Measurements from ENCODE around the gene HS6ST2. TPM values are rescaled to one million over a fixed set of nuclear protein-coding genes. Genes with fewer than 3 reads are reported as not detected.

HS6ST2 gene
- total and polyA plus RNA-seq, 5 donors = 0.09 to 1.1 (median 0.18) TPM; not detected in 1

DNA sequence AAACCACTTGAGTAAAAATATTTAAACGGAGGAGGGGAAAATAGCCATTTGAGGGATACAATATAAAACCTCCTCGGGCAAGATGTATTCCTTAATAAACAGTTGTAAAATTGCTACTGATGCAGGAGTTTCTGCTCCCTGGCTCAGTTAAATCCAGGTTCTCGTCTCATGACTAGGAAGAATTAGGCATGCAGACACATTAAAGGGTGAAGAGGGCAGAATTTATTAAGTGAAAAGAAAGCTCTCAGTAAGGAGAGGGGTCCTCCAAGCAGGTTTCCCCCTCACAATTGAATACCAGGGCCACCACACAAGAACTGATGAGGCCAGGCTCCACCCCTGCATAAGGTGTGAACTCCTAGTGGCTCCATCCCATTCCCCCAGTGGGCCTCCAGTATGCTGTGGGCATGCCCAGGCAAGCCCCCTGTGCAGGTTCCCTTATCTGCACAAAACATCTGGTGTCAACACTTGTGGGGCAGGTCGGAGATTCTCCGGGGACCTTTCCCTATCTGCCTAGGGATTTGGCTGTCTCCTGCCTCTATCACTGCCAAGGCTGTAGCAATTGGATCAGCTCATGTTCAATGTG is 80.4 kb downstream of the HS6ST2 start:
- H3K4me3 ChIP-seq (ENCODE audit: low read length) = no peak overlapping the region
- intact Hi-C loops (cut with DNase I) = no loop called here
- no peak overlapping the region for H3K27ac ChIP-seq (ENCODE audit: low read length)
- ATAC-seq (no peak), DNase-seq (no peak)
- no peaks in the 10 kb centered on the region for H3K9me3 ChIP-seq (ENCODE audit: control insufficient read depth, low read length)
- 67% methylated on average over 5 of the region's 5 CpGs for WGBS
- no peaks in the 10 kb centered on the region for H3K27me3 ChIP-seq (ENCODE audit: control insufficient read depth, insufficient read depth)
- H3K4me1 ChIP-seq (ENCODE audit: control insufficient read depth, insufficient read depth, low read length) = no peaks in the 10 kb centered on the region

GRCh38 chrX:132876523-132877338 is 81.7 kb downstream of the HS6ST2 start:
- ATAC-seq (no peak), DNase-seq (peak in 1 of 3 donors; percentile 26)
- Histone ChIP-seq H3K27ac (ENCODE audit: low read length) (no peak overlapping the region), H3K4me3 (ENCODE audit: low read length) (no peak overlapping the region), H3K4me1 (ENCODE audit: control insufficient read depth, insufficient read depth, low read length) (no peaks in the 10 kb centered on the region), H3K27me3 (ENCODE audit: control insufficient read depth, insufficient read depth) (no peaks in the 10 kb centered on the region), H3K9me3 (ENCODE audit: control insufficient read depth, low read length) (no peaks in the 10 kb centered on the region)
- 41% methylated on average over 2 of the region's 2 CpGs for WGBS
- intact Hi-C loops (cut with DNase I) = no loop called here

GRCh38 chrX:132875650-132876522 is 82.5 kb downstream of the HS6ST2 start:
- ATAC-seq (no peak), DNase-seq (no peak)
- no peak overlapping the region for H3K4me3 ChIP-seq (ENCODE audit: low read length)
- H3K4me1 ChIP-seq (ENCODE audit: control insufficient read depth, insufficient read depth, low read length) = no peaks in the 10 kb centered on the region
- no peaks in the 10 kb centered on the region for H3K9me3 ChIP-seq (ENCODE audit: control insufficient read depth, low read length)
- H3K27ac ChIP-seq (ENCODE audit: low read length) = no peak overlapping the region
- WGBS = 29% methylated on average over 3 of the region's 3 CpGs
- intact Hi-C loops (cut with DNase I) = no loop called here
- H3K27me3 ChIP-seq (ENCODE audit: control insufficient read depth, insufficient read depth) = no peaks in the 10 kb centered on the region

GRCh38 chrX:132862562-132862961 is 95.9 kb downstream of the HS6ST2 start:
- no peaks in the 10 kb centered on the region for H3K27me3 ChIP-seq (ENCODE audit: control insufficient read depth, insufficient read depth)
- DNase-seq (no peak), ATAC-seq (no peak)
- no peaks in the 10 kb centered on the region for H3K4me1 ChIP-seq (ENCODE audit: control insufficient read depth, insufficient read depth, low read length)
- H3K9me3 ChIP-seq (ENCODE audit: control insufficient read depth, low read length) = no peaks in the 10 kb centered on the region
- no peak overlapping the region for H3K4me3 ChIP-seq (ENCODE audit: low read length)
- H3K27ac ChIP-seq (ENCODE audit: low read length) = no peak overlapping the region
- intact Hi-C loops (cut with DNase I) = no loop called here
- 68% methylated on average over 3 of the region's 3 CpGs for WGBS

GRCh38 chrX:132861076-132861475 is 97.4 kb downstream of the HS6ST2 start:
- DNase-seq (no peak), ATAC-seq (no peak)
- intact Hi-C loops (cut with DNase I) = no loop called here
- Histone ChIP-seq H3K4me1 (ENCODE audit: control insufficient read depth, insufficient read depth, low read length) (no peaks in the 10 kb centered on the region), H3K4me3 (ENCODE audit: low read length) (no peak overlapping the region), H3K27me3 (ENCODE audit: control insufficient read depth, insufficient read depth) (no peaks in the 10 kb centered on the region), H3K9me3 (ENCODE audit: control insufficient read depth, low read length) (no peaks in the 10 kb centered on the region), H3K27ac (ENCODE audit: low read length) (no peak overlapping the region)
- WGBS = 83% methylated on average over 3 of the region's 3 CpGs

DNA sequence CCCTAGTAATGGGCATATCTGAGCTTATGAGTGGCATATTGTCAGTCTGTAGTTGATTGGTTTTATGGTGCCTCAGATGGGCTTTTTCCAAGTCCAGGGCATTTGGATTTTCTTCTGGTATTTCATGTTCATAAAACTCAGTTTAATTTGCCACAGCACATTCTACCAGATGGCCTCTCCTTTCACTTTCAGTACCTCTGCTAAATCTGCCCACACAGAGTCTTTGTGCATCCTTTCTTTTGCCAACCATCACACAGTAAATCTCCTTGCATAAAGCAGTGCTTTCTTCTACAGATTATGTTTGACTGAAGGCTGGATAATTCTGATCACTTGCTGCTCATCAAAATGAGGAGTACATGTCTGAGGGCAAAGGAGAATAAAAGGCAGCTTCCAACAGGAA is 98.2 kb downstream of the HS6ST2 start:
- no peak overlapping the region for H3K27ac ChIP-seq (ENCODE audit: low read length)
- no peak for DNase-seq
- no peak for ATAC-seq
- H3K4me3 ChIP-seq (ENCODE audit: low read length) = no peak overlapping the region
- no peaks in the 10 kb centered on the region for H3K4me1 ChIP-seq (ENCODE audit: control insufficient read depth, insufficient read depth, low read length)
- no peaks in the 10 kb centered on the region for H3K9me3 ChIP-seq (ENCODE audit: control insufficient read depth, low read length)
- intact Hi-C loops (cut with DNase I) = no loop called here
- no peaks in the 10 kb centered on the region for H3K27me3 ChIP-seq (ENCODE audit: control insufficient read depth, insufficient read depth)

DNA sequence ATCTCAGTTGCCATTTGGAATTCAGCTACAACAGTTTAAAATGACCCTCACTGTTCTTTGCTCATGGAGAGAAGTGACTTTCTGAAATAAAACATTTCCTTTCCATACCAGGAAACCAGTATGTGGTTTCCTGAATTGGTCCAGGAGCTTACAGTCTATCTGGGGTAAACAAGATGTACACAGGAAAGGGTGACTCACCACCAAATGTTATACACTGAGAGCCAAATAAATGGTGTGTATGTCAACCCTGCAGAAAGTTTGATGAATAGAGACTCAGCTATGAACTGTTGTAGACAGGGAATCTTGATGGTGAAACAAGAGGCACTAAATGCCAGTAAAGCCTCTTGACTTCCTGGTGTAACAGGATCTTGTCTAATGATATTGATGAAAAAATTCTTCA is 100.4 kb downstream of the HS6ST2 start:
- ATAC-seq (no peak), DNase-seq (no peak)
- Histone ChIP-seq H3K9me3 (ENCODE audit: control insufficient read depth, low read length) (no peaks in the 10 kb centered on the region), H3K27ac (ENCODE audit: low read length) (no peak overlapping the region), H3K4me1 (ENCODE audit: control insufficient read depth, insufficient read depth, low read length) (no peaks in the 10 kb centered on the region), H3K4me3 (ENCODE audit: low read length) (no peak overlapping the region), H3K27me3 (ENCODE audit: control insufficient read depth, insufficient read depth) (no peaks in the 10 kb centered on the region)
- intact Hi-C loops (cut with DNase I) = no loop called here

- intact Hi-C loops (cut with DNase I) = no loop called here
- no peaks in the 10 kb centered on the region for H3K27me3 ChIP-seq (ENCODE audit: control insufficient read depth, insufficient read depth)
- 82% methylated on average over 6 of the region's 6 CpGs for WGBS
- no peaks in the 10 kb centered on the region for H3K9me3 ChIP-seq (ENCODE audit: control insufficient read depth, low read length)
- H3K4me1 ChIP-seq (ENCODE audit: control insufficient read depth, insufficient read depth, low read length) = no peaks in the 10 kb centered on the region
- ATAC-seq (no peak), DNase-seq (no peak)
- no peak overlapping the region for H3K27ac ChIP-seq (ENCODE audit: low read length)
- H3K4me3 ChIP-seq (ENCODE audit: low read length) = no peak overlapping the region
Measured at GRCh38 chrX:132855780-132856341, 102.6 kb downstream of the HS6ST2 start.

- no peaks in the 10 kb centered on the region for H3K4me1 ChIP-seq (ENCODE audit: control insufficient read depth, insufficient read depth, low read length)
- H3K4me3 ChIP-seq (ENCODE audit: low read length) = no peak overlapping the region
- intact Hi-C loops (cut with DNase I) = no loop called here
- ATAC-seq = no peak
- H3K27ac ChIP-seq (ENCODE audit: low read length) = no peak overlapping the region
- H3K27me3 ChIP-seq (ENCODE audit: control insufficient read depth, insufficient read depth) = no peaks in the 10 kb centered on the region
- 78% methylated on average over 3 of the region's 3 CpGs for WGBS
- no peaks in the 10 kb centered on the region for H3K9me3 ChIP-seq (ENCODE audit: control insufficient read depth, low read length)
- DNase-seq = no peak
Measured at GRCh38 chrX:132853040-132853439, 105.4 kb downstream of the HS6ST2 start.

- no peak overlapping the region for H3K27ac ChIP-seq (ENCODE audit: low read length)
- intact Hi-C loops (cut with DNase I) = no loop called here
- DNase-seq = peak in 1 of 3 donors; percentile 41
- no peak for ATAC-seq
- 47% methylated on average over 6 of the region's 6 CpGs for whole genome bisulfite sequencing
- H3K9me3 ChIP-seq (ENCODE audit: control insufficient read depth, low read length) = no peaks in the 10 kb centered on the region
- no peaks in the 10 kb centered on the region for H3K4me1 ChIP-seq (ENCODE audit: control insufficient read depth, insufficient read depth, low read length)
- H3K4me3 ChIP-seq (ENCODE audit: low read length) = no peak overlapping the region
- H3K27me3 ChIP-seq (ENCODE audit: control insufficient read depth, insufficient read depth) = no peaks in the 10 kb centered on the region
Measured at GRCh38 chrX:132848296-132848970, 110.0 kb downstream of the HS6ST2 start.

All from right cardiac atrium (tissue), 5 donors.